Suprapubic skin (tissue), 4 donors: ENCODE data around the gene ENPP3.

Experiments
- CTCF ChIP-seq, 2 donors: fragments of 200-600 bp in 1 of 2; fragments of 450-650 bp in 1 of 2; sonication (generic) in 1 of 2; IDR thresholded peaks; one replicate each; pipeline ENCODE4 v1.5.1; 2016 to 2019; ENCODE audit warnings: antibody characterized with exemption in 2 of 2, mild to moderate bottlenecking in 1 of 2, moderate library complexity in 1 of 2
- EP300 ChIP-seq: sonication (generic); formaldehyde crosslinking; IDR thresholded peaks from one replicate; pipeline ENCODE4 v1.6.1; 2017; ENCODE audit warnings: antibody characterized with exemption
- POLR2A ChIP-seq, 2 donors: fragments of 450-650 bp; IDR thresholded peaks; one replicate each; pipeline ENCODE4 v1.6.1; 2017; ENCODE audit warnings: antibody characterized with exemption in 2 of 2, mild to moderate bottlenecking in 2 of 2, moderate library complexity in 2 of 2
- POLR2AphosphoS5 ChIP-seq, 3 donors: sonication (generic); formaldehyde crosslinking; IDR thresholded peaks; one replicate each; pipeline ENCODE4 v1.6.1; 2017; ENCODE audit warnings: antibody characterized with exemption in 3 of 3

- TF ChIP-seq CTCF (IDR thresholded peaks at IDR 0.05) = no peak
- no peak for TF ChIP-seq EP300
- no peak for TF ChIP-seq POLR2AphosphoS5 (IDR thresholded peaks at IDR 0.05)
- no peak for TF ChIP-seq POLR2A (IDR thresholded peaks at IDR 0.05)
Measured at GRCh38 chr6:131654326-131654725, 17.2 kb downstream of the ENPP3 start.
